ENCODE measurements around the gene HYAL3.

The HYAL3 gene

GRCh38 chr3:50270422-50271224, 28.6 kb downstream of the HYAL3 start:
- no peaks in the 10 kb centered on the region for H3F3A ChIP-seq (ENCODE audit: control insufficient read depth, insufficient read depth)
- no peak overlapping the region for H3K27ac ChIP-seq (ENCODE audit: low read depth, low read length)
- peaks cover 13% of the 10 kb centered on the region for H3K4me1 ChIP-seq (ENCODE audit: control insufficient read depth, low read length)
- H3K36me3 ChIP-seq (ENCODE audit: control insufficient read depth, low read length): no peaks in the 10 kb centered on the region
- peaks cover 62% of the 10 kb centered on the region for H3K27me3 ChIP-seq (ENCODE audit: control insufficient read depth, low read length)
- no peaks in the 10 kb centered on the region for H3K9me2 ChIP-seq (replicated peaks; ENCODE audit: control insufficient read depth, low read length)
- TF ChIP-seq CTCF (IDR thresholded peaks at IDR 0.05; ENCODE audit: low read depth, low read length, poor library complexity, severe bottlenecking): no peak
- TF ChIP-seq EZH2phosphoT487 (IDR thresholded peaks at IDR 0.05; ENCODE audit: borderline replicate concordance, low read length): no peak
- no peaks in the 10 kb centered on the region for H3K9me3 ChIP-seq (ENCODE audit: control insufficient read depth, insufficient read depth, low read length)
- no peak overlapping the region for H3K4me3 ChIP-seq (ENCODE audit: low read length)
- H4K20me1 ChIP-seq (ENCODE audit: control insufficient read depth, insufficient read depth, low read depth, low read length): no peaks in the 10 kb centered on the region
- no peak overlapping the region for H3K4me2 ChIP-seq (ENCODE audit: low read length)
- no peaks in the 10 kb centered on the region for H3K79me2 ChIP-seq (ENCODE audit: control insufficient read depth, low read length)

GRCh38 chr3:50269977-50270413, 29.2 kb downstream of the HYAL3 start:
- no peaks in the 10 kb centered on the region for H3K9me3 ChIP-seq (ENCODE audit: control insufficient read depth, insufficient read depth, low read length)
- TF ChIP-seq EZH2phosphoT487 (IDR thresholded peaks at IDR 0.05; ENCODE audit: borderline replicate concordance, low read length): no peak
- no peak for TF ChIP-seq CTCF (IDR thresholded peaks at IDR 0.05; ENCODE audit: low read depth, low read length, poor library complexity, severe bottlenecking)
- H4K20me1 ChIP-seq (ENCODE audit: control insufficient read depth, insufficient read depth, low read depth, low read length): no peaks in the 10 kb centered on the region
- H3K27me3 ChIP-seq (ENCODE audit: control insufficient read depth, low read length): peaks cover 55% of the 10 kb centered on the region
- no peaks in the 10 kb centered on the region for H3K36me3 ChIP-seq (ENCODE audit: control insufficient read depth, low read length)
- no peak overlapping the region for H3K4me3 ChIP-seq (ENCODE audit: low read length)
- no peaks in the 10 kb centered on the region for H3K9me2 ChIP-seq (replicated peaks; ENCODE audit: control insufficient read depth, low read length)
- H3F3A ChIP-seq (ENCODE audit: control insufficient read depth, insufficient read depth): no peaks in the 10 kb centered on the region
- no peaks in the 10 kb centered on the region for H3K79me2 ChIP-seq (ENCODE audit: control insufficient read depth, low read length)
- H3K4me1 ChIP-seq (ENCODE audit: control insufficient read depth, low read length): peaks cover 13% of the 10 kb centered on the region
- no peak overlapping the region for H3K27ac ChIP-seq (ENCODE audit: low read depth, low read length)
- no peak overlapping the region for H3K4me2 ChIP-seq (ENCODE audit: low read length)

- Histone ChIP-seq H3F3A (ENCODE audit: control insufficient read depth, insufficient read depth) (no peaks in the 10 kb centered on the region), H3K79me2 (ENCODE audit: control insufficient read depth, low read length) (no peaks in the 10 kb centered on the region), H3K9me3 (ENCODE audit: control insufficient read depth, insufficient read depth, low read length) (no peaks in the 10 kb centered on the region), H4K20me1 (ENCODE audit: control insufficient read depth, insufficient read depth, low read depth, low read length) (no peaks in the 10 kb centered on the region), H3K27ac (ENCODE audit: low read depth, low read length) (no peak overlapping the region), H3K4me1 (ENCODE audit: control insufficient read depth, low read length) (peaks cover 12% of the 10 kb centered on the region), H3K4me2 (ENCODE audit: low read length) (no peak overlapping the region), H3K27me3 (ENCODE audit: control insufficient read depth, low read length) (peaks cover 50% of the 10 kb centered on the region), H3K9me2 (replicated peaks; ENCODE audit: control insufficient read depth, low read length) (no peaks in the 10 kb centered on the region), H3K4me3 (ENCODE audit: low read length) (no peak overlapping the region), H3K36me3 (ENCODE audit: control insufficient read depth, low read length) (no peaks in the 10 kb centered on the region)
- TF ChIP-seq EZH2phosphoT487 (IDR thresholded peaks at IDR 0.05; ENCODE audit: borderline replicate concordance, low read length) (no peak), CTCF (IDR thresholded peaks at IDR 0.05; ENCODE audit: low read depth, low read length, poor library complexity, severe bottlenecking) (no peak)
These were observed 29.7 kb downstream of the HYAL3 start for GRCh38 chr3:50269460-50269859.
